DMS53 treated with DMSO at 0.1 percent for 48 hours (cell line): ENCODE measurements around the gene SEMA3F.

ENCODE experiments used
- DNase-seq: peaks from one replicate; lab custom pipeline; 2025; ENCODE audit not compliant: unreplicated experiment; lab: John Stamatoyannopoulos, UW

The SEMA3F gene

DNA sequence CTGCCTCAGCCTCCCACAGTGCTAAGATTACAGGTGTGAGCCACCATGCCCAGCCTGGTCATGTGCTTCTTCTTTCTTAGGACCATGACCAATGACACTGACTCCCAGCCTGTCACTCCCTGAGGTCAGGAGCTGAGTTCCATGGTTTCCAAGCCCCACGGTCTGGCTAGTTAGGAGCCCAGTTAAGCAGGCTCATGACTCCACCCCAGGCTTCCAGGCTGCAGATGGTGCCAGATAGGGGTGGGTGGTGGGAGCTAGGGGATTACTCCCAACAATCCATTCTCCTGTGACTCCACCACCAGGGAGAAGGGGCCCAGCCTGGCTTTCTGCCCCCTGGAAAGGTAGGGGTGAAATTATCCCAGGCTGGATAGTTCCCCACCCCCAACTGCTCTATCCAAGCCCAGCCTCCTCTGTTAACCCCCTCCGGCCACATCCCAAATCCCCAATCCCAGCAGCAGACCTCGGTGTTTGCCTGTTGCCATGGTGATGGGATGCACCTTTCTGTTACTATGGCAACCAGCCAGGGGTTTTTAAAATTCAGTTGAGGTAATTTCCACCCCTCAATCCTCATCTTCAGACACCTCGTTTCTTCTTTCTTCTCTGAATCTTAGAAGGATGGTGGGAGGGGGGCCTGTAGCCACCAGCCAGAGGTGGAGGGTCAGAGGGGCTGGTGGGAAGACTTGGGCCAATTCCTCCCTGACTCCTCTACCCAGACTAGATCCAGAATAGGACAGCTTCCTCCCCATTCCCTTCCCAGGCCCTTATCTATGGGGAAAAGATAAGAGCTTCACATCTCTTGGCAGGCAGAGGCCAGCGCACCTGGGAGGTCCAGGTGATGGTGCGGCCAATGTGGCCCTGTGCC, 22.5 kb upstream of the SEMA3F start:
- no peak for DNase-seq

DNA sequence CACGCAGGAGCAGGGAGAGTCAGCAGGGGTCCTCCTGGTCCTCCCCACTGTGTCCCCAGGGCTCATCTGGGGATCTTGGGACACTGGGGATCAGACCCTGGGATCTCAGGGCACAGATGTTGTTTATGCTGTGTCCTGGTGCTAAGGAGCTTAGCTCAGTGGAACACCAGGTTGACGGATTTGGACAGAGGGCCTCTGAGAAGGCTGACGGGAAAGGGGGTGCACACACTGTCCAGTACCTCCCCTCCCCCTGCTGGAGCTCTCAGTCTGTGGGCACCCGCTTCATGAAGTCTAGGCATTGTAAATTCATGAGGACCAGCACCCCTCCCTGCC, 21.9 kb upstream of the SEMA3F start:
- no peak for DNase-seq

DNA sequence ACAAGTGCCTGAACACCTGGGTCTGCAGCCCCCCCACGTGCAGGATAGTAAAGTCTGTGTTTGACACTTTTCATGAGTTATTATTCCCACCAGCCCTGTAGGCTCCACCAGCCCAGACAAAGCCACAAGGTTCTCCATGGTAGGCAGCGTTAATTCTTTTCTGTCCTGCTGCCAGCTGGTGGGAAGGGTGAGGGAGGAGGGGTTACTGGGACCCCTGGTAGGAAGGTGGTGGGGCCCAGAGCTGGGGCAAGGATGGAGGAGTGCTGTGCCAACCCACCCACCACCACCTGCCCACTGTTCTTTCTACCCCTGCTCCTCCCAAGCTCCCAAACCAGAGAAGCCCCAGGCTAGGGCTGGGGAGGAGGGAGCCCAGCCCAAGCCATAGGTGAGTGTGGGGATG, 20.8 kb upstream of the SEMA3F start:
- no peak for DNase-seq

DNA sequence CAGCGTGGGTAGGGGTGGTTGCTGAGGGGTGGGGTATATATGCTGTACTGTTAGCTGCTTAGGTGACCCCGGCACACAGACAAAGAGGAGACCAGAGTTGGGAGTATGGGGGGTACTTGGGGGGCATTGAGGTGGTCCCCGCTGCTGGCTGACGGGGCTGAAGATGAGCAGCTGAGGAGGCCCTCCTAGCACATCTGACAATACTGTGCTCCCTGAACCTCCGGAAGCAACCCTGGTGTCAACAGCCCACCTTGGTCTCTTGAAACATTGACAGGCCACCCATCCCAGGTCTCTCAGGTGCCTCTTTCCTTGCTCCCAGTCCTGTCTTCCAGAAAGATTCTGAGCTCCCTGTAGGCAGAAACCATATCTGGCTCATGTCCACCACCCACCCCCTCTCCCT, 19.2 kb upstream of the SEMA3F start:
- DNase-seq: no peak

DNA sequence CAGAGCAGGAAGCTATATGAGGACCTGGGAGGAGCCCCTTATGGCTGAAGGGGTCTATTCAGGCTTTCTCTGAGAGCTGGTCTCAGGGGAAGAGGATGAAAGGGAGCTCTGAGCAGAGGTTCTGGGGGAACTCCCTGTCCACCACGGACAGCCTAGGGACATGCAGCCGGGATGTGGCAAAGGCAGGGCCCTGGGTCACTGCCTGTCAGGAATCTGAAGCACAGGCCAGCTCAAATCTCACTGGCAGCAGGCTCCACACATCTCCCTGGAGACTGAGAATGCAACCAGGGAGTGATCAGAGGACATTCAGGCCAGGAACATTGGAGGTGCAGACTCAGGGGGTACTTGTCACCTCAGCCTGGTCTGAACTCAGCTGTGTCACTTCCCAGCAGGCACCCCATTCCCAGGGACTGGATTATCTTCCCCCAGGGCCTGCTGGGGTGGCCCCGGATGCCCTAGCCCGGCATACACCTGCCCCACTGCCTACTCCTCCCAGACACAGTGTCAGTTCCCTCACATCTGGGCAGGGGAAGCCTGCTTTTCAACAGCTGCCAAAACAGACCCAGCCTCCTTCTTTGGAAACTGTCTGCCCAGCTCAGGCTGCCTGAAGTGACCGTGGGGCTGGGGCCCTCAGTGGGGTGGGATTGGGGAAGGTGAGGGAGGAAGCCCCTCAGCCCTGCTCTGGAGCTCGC, 18.3 kb upstream of the SEMA3F start:
- DNase-seq: no peak

DNA sequence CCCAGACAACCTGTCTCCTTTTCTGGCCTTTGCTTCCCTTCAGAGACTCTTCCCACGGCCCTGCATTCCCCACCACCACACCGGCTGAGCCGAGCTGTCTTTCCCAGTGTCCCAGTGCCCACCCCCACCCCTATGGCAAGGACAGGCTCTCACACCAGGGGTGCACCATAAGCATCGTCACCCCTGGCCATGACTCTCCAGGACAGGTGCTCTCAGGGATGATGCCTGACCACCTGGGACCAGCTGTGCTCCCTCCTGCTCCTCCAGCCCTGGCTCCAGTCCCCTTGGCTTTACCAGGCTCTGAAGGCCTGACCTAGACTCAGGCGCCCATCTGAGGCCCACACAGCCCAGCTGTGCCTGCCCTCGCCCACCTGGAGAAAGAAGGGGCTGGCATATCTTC, 17.6 kb upstream of the SEMA3F start:
- DNase-seq: no peak

DNA sequence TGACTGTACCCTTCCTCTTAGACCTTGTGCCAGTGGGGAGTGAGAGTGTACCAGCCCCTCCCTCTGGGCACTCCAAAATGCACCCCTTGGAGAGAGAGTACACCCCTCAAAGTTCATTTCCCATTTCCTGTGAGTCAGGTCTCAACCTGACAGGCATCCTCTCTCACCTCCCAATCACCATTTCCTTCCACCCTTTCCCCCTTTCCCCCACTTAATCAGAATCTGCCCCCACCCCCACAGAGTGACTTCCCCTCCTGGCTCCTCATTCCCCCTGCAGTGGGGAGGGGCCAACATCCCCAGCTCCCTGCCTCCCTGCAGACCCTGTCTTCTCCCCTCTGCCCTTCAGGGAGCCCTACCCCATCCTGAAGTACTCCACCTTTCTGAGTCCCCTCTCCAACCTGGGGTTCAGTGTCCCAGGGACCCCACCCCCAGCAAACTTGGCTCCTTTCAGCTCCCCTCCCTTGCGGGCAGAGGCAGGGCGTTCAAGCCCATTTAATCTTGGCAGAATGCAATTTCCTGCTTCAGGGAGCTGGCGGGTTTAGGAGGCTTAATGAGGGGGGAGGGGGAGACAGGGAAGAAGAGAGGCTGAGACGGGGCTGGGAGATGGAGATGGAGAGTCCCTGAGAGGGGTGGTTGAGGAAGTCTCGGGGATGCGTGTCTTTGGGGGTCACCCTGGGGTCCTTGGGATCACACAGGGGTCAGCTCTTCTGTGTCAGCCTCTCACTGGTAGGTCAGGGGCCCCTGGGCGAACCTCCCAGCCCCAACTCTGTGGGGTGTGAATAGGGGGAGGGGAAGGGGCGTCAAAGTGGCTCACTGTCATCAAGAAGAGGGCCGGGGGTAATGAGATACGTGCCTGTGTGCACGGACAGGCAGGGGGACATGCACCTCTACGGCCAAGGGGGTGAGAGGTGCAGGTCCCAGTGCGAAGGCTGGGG, 16.6 kb upstream of the SEMA3F start:
- no peak for DNase-seq

DNA sequence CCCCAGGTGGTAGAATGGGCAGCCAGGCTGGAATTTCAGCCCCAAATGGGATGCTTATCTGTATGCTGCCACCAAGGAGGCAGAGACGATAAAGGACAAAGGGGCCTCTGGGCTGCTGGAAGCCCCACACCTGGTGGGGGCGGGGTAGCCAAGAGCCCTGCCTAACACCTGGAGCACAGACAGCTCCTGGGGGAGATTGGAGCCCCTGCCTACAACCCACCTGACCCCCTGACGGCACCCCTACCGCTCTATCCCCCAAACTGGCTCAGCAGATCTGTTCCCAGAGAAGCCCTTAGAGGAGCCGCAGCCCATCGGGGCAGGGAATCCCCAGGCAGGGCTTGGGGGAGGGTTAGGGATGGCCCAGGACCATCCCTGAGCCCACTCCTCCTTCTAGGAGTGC, 15.8 kb upstream of the SEMA3F start:
- DNase-seq: no peak

DNA sequence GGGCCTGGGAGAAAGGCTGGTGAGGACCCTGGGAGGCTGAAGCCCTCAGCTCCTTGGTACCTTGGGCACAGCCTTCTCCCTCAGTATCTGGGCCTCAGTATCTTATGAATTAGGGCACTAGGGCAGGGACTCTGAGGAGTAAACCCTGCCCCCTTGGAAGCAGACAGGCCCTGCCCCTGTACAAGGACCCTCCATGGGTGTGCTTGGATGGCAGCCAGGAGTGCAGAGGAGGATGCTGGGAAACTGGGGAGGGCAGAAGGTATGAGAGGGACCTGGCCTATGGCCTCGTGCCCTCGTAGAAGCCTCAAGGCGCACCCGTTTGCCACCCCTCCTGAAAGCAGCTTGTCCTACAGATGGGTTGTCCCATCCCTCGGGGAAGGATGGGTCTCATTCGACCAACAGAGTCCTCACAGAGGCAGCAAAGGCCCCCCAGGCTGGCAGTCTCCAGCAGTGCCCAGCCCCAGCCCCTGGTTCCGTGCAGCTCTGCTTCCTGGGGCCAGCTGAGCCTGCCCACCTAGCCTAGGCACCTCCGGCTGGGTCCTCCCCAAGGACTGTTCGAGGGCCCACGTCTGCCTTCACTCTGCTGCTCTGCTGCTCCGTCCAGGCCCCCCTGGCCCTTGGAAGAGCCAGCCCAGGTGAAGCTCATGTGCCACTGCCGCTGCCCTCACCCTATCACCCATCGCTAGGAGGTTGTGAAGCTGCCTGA, 15.3 kb upstream of the SEMA3F start:
- DNase-seq: no peak

DNA sequence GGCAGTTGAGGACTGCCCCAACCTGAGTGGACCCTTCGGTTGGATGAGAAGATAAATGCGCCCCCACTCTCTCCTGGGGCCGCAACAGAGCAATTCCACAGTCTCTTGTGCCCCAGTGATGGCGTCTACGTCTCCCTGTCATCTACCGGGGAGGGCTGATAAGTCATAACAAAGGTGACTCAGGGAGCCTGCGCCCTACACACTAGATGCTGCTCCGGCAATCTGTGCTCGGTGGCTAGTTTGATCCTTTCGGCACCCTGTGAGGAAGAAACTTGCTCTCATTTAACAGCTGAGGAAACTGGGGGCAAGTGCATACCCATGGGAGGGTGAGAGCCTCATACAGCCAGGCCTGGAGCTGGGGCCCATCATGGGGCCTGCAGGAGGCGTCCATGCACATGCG, 14.1 kb upstream of the SEMA3F start:
- DNase-seq: no peak

DNA sequence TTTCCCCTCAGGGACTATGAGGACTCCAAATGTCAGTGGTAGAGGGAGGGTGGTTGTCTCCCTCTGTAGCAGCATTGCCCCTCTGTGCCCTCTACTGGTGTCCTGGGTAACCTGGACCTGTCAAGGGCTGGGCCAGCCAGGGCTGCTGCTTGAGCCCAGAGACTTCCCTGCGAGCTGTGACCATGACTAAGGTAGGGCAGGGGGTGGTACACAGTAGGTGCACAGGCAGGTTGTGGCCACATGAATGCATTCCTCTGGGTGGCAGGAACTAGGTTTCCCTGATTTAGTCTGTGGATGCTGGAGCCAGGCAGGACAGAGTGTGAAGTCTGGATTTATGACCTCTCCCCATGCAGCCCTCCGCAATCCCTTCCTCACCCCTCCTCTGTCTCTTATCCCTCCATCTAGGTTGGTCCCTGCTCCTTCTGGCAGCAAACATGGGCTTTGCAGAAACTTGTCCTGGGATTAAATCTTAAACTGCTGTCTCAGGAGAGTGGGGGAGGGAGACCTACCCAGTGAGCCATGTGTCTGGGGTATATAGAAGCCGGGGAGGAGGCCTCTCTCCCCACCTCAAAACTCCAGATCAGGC, 8.7 kb upstream of the SEMA3F start:
- DNase-seq: no peak

DNA sequence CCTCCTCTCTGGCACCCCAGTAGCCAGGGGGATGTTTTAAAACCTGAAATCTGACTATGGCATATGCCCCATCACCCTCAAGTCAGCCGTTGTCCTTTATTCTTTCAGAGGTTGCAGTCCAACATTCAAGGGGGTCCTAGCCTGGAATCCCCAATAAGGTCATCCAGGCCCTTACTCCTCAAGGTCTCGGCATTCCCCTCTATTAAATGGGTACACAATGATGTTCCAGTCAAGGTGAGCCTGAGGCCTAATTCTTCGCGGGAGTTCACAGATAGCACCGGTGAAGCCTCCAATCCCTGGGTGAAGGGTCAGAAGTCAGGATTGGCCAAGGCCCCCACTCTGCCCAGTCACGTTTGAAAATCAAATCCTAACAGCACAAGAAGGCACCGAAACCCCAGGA, 8.1 kb upstream of the SEMA3F start:
- no peak for DNase-seq

DNA sequence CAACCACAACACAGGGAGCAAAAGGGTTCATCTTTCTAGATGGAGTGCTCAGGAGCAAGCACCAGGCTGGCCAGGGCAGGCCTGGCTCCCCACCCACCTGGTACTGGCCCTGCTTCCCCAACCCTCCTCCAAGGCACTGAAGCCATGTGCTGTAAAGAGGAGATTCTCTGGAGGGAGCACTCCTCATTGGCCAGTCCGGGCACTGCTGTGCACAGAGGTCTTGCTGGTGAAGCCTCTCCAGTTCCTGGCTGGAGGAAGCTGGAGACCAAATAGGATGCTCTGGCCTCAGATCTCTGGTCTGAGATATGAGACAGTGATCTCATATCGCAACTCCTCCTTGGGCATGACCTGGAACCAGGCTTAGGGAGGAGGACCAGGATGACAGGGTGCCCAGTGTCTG, 7.7 kb upstream of the SEMA3F start:
- DNase-seq: no peak

DNA sequence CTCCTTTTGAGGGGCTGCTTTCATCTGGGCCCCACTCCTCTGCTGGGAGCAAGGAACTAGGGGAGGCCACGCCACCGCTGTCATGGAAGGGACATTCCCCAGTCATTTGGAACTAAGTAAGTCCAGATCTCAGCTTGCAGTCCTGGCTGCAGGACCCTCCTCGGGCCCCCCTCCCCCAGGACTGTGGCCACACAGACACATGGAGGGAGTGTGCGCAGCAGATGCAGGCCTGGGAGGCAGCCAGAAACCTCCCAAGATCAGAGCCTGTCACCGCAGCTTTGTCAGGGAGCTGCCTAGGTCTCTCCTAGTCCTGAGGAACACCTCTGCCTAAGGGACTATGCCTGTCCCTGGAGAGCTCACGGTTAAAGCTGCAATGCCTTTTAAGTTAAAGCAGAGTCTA, 7.3 kb upstream of the SEMA3F start:
- no peak for DNase-seq

DNA sequence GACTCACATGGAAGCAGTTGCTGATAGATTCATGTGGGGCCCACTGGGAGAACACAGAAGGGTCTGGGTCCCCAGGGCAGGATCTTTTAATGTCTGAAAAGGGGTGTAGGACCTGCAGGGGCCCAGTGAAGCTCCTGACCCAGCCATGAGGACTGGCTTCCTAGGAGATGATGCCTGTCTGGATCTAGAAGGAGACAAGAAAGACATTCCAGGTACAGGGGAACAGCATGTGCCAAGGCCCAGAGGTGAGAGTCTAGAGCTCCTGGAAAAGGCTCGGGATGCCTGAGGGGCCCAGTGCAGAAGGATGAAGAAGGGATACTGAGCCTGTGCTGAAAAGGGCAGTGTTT, 4.7 kb upstream of the SEMA3F start:
- DNase-seq: no peak

DNA sequence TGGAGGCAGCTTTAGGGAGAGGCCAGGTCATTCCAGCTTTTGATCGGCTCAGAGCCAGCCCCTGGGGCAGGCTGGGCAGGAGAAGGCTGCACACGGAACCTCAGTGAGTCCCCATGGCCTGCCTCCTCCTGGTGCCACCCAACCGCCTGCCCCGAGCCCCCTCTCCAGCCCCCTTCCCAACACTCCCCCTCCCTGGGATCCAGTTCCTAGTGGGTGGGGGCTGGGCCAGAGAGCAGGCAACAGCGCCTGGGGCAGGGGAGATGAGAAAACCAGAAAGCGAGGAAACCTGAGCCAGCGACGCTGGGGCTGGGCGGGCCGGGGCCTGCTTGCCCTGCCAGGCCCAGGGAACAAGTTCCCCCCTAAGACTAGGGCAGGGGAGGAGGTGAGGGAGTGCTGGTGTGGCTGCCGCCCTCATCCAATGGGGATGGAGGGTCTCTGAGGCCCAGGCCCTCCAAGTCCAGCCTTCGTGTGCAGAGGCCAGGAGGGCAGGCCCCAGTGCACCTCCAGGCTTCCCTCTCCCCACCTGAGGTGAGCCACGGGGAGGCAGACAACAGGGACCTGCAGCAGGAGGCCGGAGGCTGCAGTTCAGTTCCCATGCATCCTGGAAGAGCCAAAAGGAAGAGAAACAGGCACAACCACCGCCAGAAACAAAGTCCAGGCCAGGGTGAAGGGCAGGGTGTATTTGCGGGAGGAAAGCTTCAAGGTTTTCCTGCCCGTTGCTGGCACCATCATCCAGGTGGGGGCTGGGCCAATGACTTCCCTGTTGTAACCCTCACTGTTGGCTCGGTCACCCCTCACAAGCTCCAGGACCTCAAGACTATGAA, 4.0 kb upstream of the SEMA3F start:
- DNase-seq: no peak

DNA sequence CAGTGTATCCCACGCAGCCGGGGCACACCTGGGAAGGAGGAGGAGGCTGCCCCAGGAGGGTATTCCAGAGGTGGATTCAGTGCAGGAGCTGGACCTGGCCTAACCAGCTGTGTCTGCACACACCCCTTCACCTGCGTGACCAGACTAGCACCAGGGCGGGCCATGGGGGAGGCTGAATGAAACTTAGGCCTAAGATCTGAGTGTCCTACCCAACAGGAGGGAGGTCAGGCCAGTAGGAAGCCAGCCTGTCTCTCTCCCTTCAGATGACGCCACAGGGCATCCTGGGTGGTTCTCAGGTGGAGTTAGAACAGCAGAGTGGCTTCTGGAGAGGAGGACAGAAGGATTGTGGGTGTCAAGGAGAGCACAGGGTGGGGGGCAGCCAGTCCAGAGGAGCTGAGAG, 3.4 kb upstream of the SEMA3F start:
- no peak for DNase-seq

DNA sequence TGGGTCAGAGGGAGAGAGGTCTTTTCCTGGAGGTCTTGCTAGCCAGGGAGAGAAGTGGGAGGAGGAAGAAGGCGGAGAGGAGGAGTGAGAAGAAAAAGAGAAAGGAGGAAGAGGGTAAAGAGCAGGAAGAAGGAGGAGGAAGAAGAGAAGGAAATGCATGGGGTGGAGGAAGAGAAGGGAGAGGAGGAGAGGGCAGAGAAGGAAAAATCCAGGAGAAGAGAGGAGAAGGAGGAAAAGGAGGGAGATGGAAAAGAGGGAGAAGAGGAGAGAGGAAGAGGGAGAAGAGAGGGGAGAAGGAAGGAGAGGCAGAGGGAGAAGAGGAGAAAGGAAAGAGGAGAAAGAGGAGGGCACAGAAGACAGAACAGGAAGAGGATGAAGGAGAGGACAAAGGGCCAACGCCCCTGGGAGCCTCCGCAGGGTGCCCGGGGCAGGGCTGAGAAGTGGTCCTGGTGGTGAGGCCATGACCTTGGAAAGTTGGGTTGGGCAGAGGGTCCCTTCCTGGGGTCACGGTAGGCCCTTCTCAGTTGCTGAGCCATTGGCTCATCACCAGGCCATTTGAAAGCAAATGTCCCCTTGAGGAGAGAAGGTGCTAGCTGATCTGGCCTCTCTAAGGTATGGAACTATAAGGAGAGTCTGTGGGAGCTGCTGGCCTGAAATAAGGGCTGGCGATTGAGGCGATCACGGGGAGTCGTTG, 1.2 kb upstream of the SEMA3F start:
- DNase-seq: no peak

DNA sequence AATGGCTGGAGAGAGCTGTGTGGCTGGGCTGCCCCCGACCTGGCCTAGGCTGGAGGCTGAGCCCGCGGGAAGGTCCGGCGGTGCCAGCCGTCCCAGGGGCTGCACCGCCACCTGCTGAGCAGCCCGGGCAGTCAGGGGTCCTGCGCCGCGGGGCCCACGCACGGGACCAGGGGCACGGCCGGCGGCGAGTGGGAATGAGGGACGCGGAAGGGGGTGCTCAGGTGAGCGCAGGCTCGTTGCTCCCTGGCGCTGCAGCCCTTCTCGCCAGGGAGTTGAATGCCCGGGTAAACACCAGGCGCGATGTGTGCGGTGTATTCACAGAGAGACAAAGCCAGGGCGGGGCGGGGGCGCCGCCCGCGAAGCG, 666 bp upstream of the SEMA3F start:
- DNase-seq: no peak

DNA sequence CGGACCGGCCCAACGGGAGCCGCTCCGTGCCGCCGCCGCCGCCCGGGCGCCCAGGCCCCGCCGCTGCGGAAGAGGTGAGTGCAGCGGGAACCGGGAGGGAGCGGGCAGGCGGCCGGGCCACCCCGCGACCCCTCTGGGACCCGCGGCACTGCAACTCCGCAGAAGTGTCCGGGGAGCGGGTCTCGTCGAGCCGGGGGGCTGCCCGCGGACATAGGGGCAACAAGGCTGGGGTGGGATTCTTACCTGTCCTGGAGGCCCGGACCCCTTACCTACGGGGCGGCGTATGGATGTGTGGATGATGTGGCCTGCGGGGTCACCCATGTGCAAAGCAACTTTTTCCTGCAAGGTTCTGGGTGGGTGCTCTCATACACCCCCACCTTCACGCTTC, 361 bp downstream of the SEMA3F start:
- DNase-seq: no peak
